Suprapubic skin (tissue), 3 donors: ENCODE data around the gene NTN1.

ENCODE experiments used
- CTCF ChIP-seq, 2 donors: fragments of 200-600 bp in 1 of 2; fragments of 450-650 bp in 1 of 2; sonication (generic) in 1 of 2; IDR thresholded peaks; one replicate each; pipeline ENCODE4 v1.5.1; 2016 to 2019; ENCODE audit warnings: antibody characterized with exemption in 2 of 2, mild to moderate bottlenecking in 1 of 2, moderate library complexity in 1 of 2
- EP300 ChIP-seq: sonication (generic); formaldehyde crosslinking; IDR thresholded peaks from one replicate; pipeline ENCODE4 v1.6.1; 2017; ENCODE audit warnings: antibody characterized with exemption
- POLR2A ChIP-seq, 2 donors: fragments of 450-650 bp; IDR thresholded peaks; one replicate each; pipeline ENCODE4 v1.6.1; 2017; ENCODE audit warnings: antibody characterized with exemption in 2 of 2, mild to moderate bottlenecking in 2 of 2, moderate library complexity in 2 of 2

GRCh38 chr17:9004961-9005285 is 16.4 kb upstream of the NTN1 start:
- TF ChIP-seq CTCF (IDR thresholded peaks at IDR 0.05) (no peak), POLR2A (IDR thresholded peaks at IDR 0.05) (no peak), EP300 (no peak)
